Loucy (cell line): Measurements from ENCODE around the gene L3MBTL2.

Experiments
- CTCF ChIP-seq: fragments of 200-600 bp; sonication (generic); conservative IDR thresholded peaks from 2 replicates; pipeline ENCODE4 v1.5.1; 2014; ENCODE audit warnings: mild to moderate bottlenecking, antibody characterized with exemption, low read length
- EZH2phosphoT487 ChIP-seq: fragments of 200-600 bp; IDR thresholded peaks from 2 replicates; pipeline ENCODE4 v1.6.1; 2018; ENCODE audit warnings: antibody characterized with exemption, mild to moderate bottlenecking, moderate library complexity, borderline replicate concordance

- TF ChIP-seq CTCF (no peak), EZH2phosphoT487 (no peak)
Observed at GRCh38 chr22:41177622-41178424, 27.3 kb upstream of the L3MBTL2 start.
